ENCODE measurements around the gene NDUFV3.

DNA sequence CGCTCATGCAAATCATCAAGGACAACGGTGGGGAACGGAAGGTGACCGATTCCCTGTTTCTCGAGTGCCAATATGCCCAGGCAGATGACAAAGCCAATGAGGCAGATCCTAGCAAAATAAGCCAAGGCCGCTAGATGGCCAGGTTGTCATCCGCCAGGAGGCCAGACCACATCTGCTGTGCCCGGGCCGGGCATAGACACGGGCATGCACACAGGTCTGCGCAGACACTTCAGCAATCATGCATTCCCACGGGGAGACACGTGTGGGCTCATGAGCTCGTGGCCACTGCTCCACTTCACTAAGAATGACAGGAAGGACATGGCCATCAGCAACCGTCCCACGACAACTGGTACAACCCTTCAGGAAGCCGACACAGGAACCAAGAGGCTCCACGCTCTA, 37.2 kb upstream of the NDUFV3 start:
- TF ChIP-seq EZH2phosphoT487 (IDR thresholded peaks at IDR 0.05; ENCODE audit: low read depth, severe bottlenecking, unreplicated experiment), result no peak
- TF ChIP-seq, protein P1, sequence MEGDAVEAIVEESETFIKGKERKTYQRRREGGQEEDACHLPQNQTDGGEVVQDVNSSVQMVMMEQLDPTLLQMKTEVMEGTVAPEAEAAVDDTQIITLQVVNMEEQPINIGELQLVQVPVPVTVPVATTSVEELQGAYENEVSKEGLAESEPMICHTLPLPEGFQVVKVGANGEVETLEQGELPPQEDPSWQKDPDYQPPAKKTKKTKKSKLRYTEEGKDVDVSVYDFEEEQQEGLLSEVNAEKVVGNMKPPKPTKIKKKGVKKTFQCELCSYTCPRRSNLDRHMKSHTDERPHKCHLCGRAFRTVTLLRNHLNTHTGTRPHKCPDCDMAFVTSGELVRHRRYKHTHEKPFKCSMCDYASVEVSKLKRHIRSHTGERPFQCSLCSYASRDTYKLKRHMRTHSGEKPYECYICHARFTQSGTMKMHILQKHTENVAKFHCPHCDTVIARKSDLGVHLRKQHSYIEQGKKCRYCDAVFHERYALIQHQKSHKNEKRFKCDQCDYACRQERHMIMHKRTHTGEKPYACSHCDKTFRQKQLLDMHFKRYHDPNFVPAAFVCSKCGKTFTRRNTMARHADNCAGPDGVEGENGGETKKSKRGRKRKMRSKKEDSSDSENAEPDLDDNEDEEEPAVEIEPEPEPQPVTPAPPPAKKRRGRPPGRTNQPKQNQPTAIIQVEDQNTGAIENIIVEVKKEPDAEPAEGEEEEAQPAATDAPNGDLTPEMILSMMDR (IDR thresholded peaks at IDR 0.05; ENCODE audit: poor library complexity), result no peak

Data from hepatocyte (in vitro differentiated cells).